Common myeloid progenitor, CD34-positive (primary cell): ENCODE measurements around the gene ROBO1.

Source experiments
- CTCF ChIA-PET: fragments of 350-600 bp; sonication (Branson Sonifier 250); formaldehyde crosslinking; loops from one replicate; lab custom pipeline; 2021; ENCODE audit warnings: antibody characterized with exemption; lab: Charles Lee
- POLR2A ChIA-PET: fragments of 350-600 bp; sonication (Branson Sonifier 250); formaldehyde crosslinking; loops from one replicate; lab custom pipeline; 2021; ENCODE audit warnings: antibody characterized with exemption; lab: Charles Lee
- DNase-seq, 3 donors: peaks; one replicate each; pipeline versions ENCODE4 v3.0.0 to v3.0.0-alpha.2; 2013
- H3K27ac ChIP-seq, 2 experiments: 1 replicate in 1 of 2; 2 replicates in 1 of 2; pipeline ENCODE4 v1.7.0; 2013; ENCODE audit warnings: inconsistent platforms in 2 of 2, low read length in 2 of 2, mild to moderate bottlenecking in 2 of 2, low read depth in 1 of 2, moderate library complexity in 1 of 2; ENCODE audit not compliant: severe bottlenecking in 2 of 2, insufficient read depth in 1 of 2, poor library complexity in 1 of 2
- H3K27me3 ChIP-seq, 5 experiments: replicated peaks in 2 of 5; 1 replicate in 3 of 5; 2 replicates in 2 of 5; pipeline versions ENCODE4 v1.6.1 to v1.7.0; 2013; ENCODE audit warnings: low read length in 4 of 5, mild to moderate bottlenecking in 2 of 5, moderate library complexity in 2 of 5, inconsistent platforms in 1 of 5; ENCODE audit not compliant: insufficient read depth in 5 of 5, control insufficient read depth in 4 of 5
- H3K36me3 ChIP-seq, 4 experiments: 1 replicate in 2 of 4; 2 replicates in 2 of 4; pipeline versions ENCODE4 v1.6.1 to v1.7.0; 2013; ENCODE audit warnings: low read length in 3 of 4, control low read depth in 1 of 4, mild to moderate bottlenecking in 1 of 4; ENCODE audit not compliant: control insufficient read depth in 4 of 4, insufficient read depth in 4 of 4
- H3K4me1 ChIP-seq, 4 experiments: 1 replicate in 3 of 4; 2 replicates in 1 of 4; pipeline versions ENCODE4 v1.6.1 to v1.7.1; 2013; ENCODE audit warnings: low read length in 3 of 4, mild to moderate bottlenecking in 3 of 4, control low read depth in 1 of 4, inconsistent platforms in 1 of 4, moderate library complexity in 1 of 4; ENCODE audit not compliant: control insufficient read depth in 4 of 4, insufficient read depth in 4 of 4; ENCODE audit errors: control extremely low read depth in 1 of 4
- H3K4me3 ChIP-seq, 7 experiments: 1 replicate in 4 of 7; 2 replicates in 3 of 7; pipeline versions ENCODE4 v1.5.1 to v1.7.0; 2013; ENCODE audit warnings: mild to moderate bottlenecking in 7 of 7, low read length in 6 of 7, moderate library complexity in 6 of 7, inconsistent platforms in 2 of 7, low read depth in 2 of 7, control low read depth in 1 of 7; ENCODE audit not compliant: insufficient read depth in 4 of 7, control insufficient read depth in 1 of 7; ENCODE audit errors: extremely low read depth in 1 of 7
- H3K9me3 ChIP-seq, 5 experiments: 1 replicate in 4 of 5; 2 replicates in 1 of 5; pipeline versions ENCODE4 v1.6.1 to v1.7.1; 2013; ENCODE audit warnings: low read length in 4 of 5, mild to moderate bottlenecking in 2 of 5, inconsistent platforms in 1 of 5, low read depth in 1 of 5, moderate library complexity in 1 of 5; ENCODE audit not compliant: control insufficient read depth in 4 of 5, insufficient read depth in 2 of 5; ENCODE audit errors: control extremely low read depth in 1 of 5
- WGBS: methylation state at CpG from one replicate; pipeline ENCODE4 v1.1.5; 2013; ENCODE audit not compliant: insufficient coverage; 5-methylcytosine and 5-hydroxymethylcytosine counted together

The ROBO1 gene

GRCh38 chr3:78839693-78840092, 928.1 kb downstream of the ROBO1 start:
- H3K4me3 ChIP-seq, result no peak overlapping the region
- no peaks in the 10 kb centered on the region for H3K27me3 ChIP-seq
- H3K9me3 ChIP-seq, result no peaks in the 10 kb centered on the region
- WGBS, result 100% methylated on average over 1 of the region's 3 CpGs
- ChIA-PET POLR2A (no interaction called here), CTCF (no interaction called here)
- H3K36me3 ChIP-seq, result no peaks in the 10 kb centered on the region
- no peaks in the 10 kb centered on the region for H3K4me1 ChIP-seq
- no peak for DNase-seq
- no peak overlapping the region for H3K27ac ChIP-seq

GRCh38 chr3:78838362-78838761, 929.4 kb downstream of the ROBO1 start:
- no peaks in the 10 kb centered on the region for H3K27me3 ChIP-seq
- WGBS, result 94% methylated on average over 4 of the region's 4 CpGs
- CTCF ChIA-PET, result no interaction called here

GRCh38 chr3:78834910-78835309, 932.9 kb downstream of the ROBO1 start:
- ChIA-PET CTCF (no interaction called here), POLR2A (no interaction called here)
- Histone ChIP-seq H3K4me3 (no peak overlapping the region), H3K4me1 (no peaks in the 10 kb centered on the region), H3K27me3 (no peaks in the 10 kb centered on the region), H3K36me3 (no peaks in the 10 kb centered on the region), H3K9me3 (peaks cover 0 to 4% (median 0%) of the 10 kb centered on the region in 5 experiments), H3K27ac (no peak overlapping the region)
- no peak for DNase-seq
- WGBS, result 100% methylated on average over 1 of the region's 3 CpGs

More at GRCh38 chr3:78838362-78838761, 929.4 kb downstream of the ROBO1 start:
- no peaks in the 10 kb centered on the region for H3K4me1 ChIP-seq
- no peaks in the 10 kb centered on the region for H3K9me3 ChIP-seq
- H3K4me3 ChIP-seq, result no peak overlapping the region
- POLR2A ChIA-PET, result interaction anchor here (0.6 kb wide), 1 partner anchor 1265 kb away, joined by 3 read pairs; no protein-coding TSS in a partner anchor
- no peak for DNase-seq
- no peaks in the 10 kb centered on the region for H3K36me3 ChIP-seq
- H3K27ac ChIP-seq, result no peak overlapping the region

GRCh38 chr3:78832785-78833204, 935.0 kb downstream of the ROBO1 start:
- WGBS, result 89% methylated on average over 1 of the region's 5 CpGs
- Histone ChIP-seq H3K27ac (no peak overlapping the region), H3K9me3 (peaks cover 0 to 4% (median 0%) of the 10 kb centered on the region in 5 experiments), H3K4me1 (no peaks in the 10 kb centered on the region), H3K36me3 (no peaks in the 10 kb centered on the region), H3K27me3 (no peaks in the 10 kb centered on the region), H3K4me3 (no peak overlapping the region)
- ChIA-PET POLR2A (no interaction called here), CTCF (no interaction called here)
- no peak for DNase-seq

- Histone ChIP-seq H3K4me1 (no peaks in the 10 kb centered on the region), H3K27ac (no peak overlapping the region), H3K27me3 (no peaks in the 10 kb centered on the region), H3K9me3 (peaks cover 0 to 4% (median 0%) of the 10 kb centered on the region in 5 experiments), H3K4me3 (no peak overlapping the region), H3K36me3 (no peaks in the 10 kb centered on the region)
- POLR2A ChIA-PET, result no interaction called here
- no CpG with 5 or more reads among the region's 1 CpG for WGBS
- no peak for DNase-seq
- CTCF ChIA-PET, result no interaction called here
Observed at GRCh38 chr3:78831446-78831972, 936.3 kb downstream of the ROBO1 start.

- ChIA-PET POLR2A (no interaction called here), CTCF (no interaction called here)
- no peak overlapping the region for H3K4me3 ChIP-seq
- H3K27me3 ChIP-seq, result no peaks in the 10 kb centered on the region
- WGBS, result 50% methylated on average over 2 of the region's 5 CpGs
- H3K36me3 ChIP-seq, result no peaks in the 10 kb centered on the region
- no peak overlapping the region for H3K27ac ChIP-seq
- DNase-seq, result no peak
- no peaks in the 10 kb centered on the region for H3K4me1 ChIP-seq
- peaks cover 0 to 4% (median 0%) of the 10 kb centered on the region in 5 experiments for H3K9me3 ChIP-seq
Observed at GRCh38 chr3:78830470-78830869, 937.3 kb downstream of the ROBO1 start.

GRCh38 chr3:78827618-78828017, 940.2 kb downstream of the ROBO1 start:
- no peak overlapping the region for H3K27ac ChIP-seq
- no peak overlapping the region for H3K4me3 ChIP-seq
- no peaks in the 10 kb centered on the region for H3K4me1 ChIP-seq
- ChIA-PET CTCF (no interaction called here), POLR2A (no interaction called here)
- H3K9me3 ChIP-seq, result peaks cover 0 to 4% (median 0%) of the 10 kb centered on the region in 5 experiments
- H3K27me3 ChIP-seq, result no peaks in the 10 kb centered on the region
- no peaks in the 10 kb centered on the region for H3K36me3 ChIP-seq
- 100% methylated on average over 3 of the region's 4 CpGs for WGBS
- no peak for DNase-seq
